Hematopoietic multipotent progenitor cell treated with erythropoietin and hydrocortisone succinate and interleukin-3 and kit ligand, for 4 days (in vitro differentiated cells): Measurements from ENCODE around the gene STK40.
A peak's percentile ranks its signal among the peaks of the same experiment; 100 is the strongest.

Experiments
- DNase-seq: peaks from one replicate; pipeline ENCODE4 v3.0.0-alpha.2; 2015

Gene STK40

GRCh38 chr1:36397378-36398230 is 11.9 kb upstream of the STK40 start, which contains the start of gene LSM10:
LSM10 (minus strand) TSS chr1:36397908; CDS start chr1:36394129, 3,779 bp downstream.
- peak; percentile 98 for DNase-seq

- DNase-seq: no peak
Observed at GRCh38 chr1:36397083-36397377, 11.3 kb upstream of the STK40 start.

- no peak for DNase-seq
Observed at GRCh38 chr1:36396359-36396758, 10.6 kb upstream of the STK40 start.

- DNase-seq: no peak
Observed at GRCh38 chr1:36393686-36394085, 8.0 kb upstream of the STK40 start.

GRCh38 chr1:36392836-36393235 is 7.1 kb upstream of the STK40 start:
- DNase-seq: no peak

- DNase-seq: no peak
Observed at GRCh38 chr1:36391271-36391670, 5.5 kb upstream of the STK40 start.

GRCh38 chr1:36390411-36390810 is 4.7 kb upstream of the STK40 start:
- no peak for DNase-seq

GRCh38 chr1:36389999-36390398 is 4.3 kb upstream of the STK40 start:
- DNase-seq: no peak

GRCh38 chr1:36389261-36389660 is 3.5 kb upstream of the STK40 start:
- no peak for DNase-seq

GRCh38 chr1:36387141-36387949 is 1.6 kb upstream of the STK40 start:
- no peak for DNase-seq

GRCh38 chr1:36386265-36387140 is 779 bp upstream of the STK40 start:
- peak; percentile 100 for DNase-seq

- DNase-seq: peak; percentile 76
Observed at GRCh38 chr1:36384542-36385409, 948 bp downstream of the STK40 start.

GRCh38 chr1:36383240-36383639 is 2.5 kb downstream of the STK40 start:
- no peak for DNase-seq

GRCh38 chr1:36382669-36383068 is 3.1 kb downstream of the STK40 start:
- DNase-seq: no peak

- DNase-seq: no peak
Observed at GRCh38 chr1:36382231-36382630, 3.5 kb downstream of the STK40 start.

- no peak for DNase-seq
Observed at GRCh38 chr1:36381405-36381804, 4.3 kb downstream of the STK40 start.

GRCh38 chr1:36380782-36381181 is 4.9 kb downstream of the STK40 start:
- DNase-seq: no peak

- DNase-seq: no peak
Observed at GRCh38 chr1:36380143-36380619, 5.5 kb downstream of the STK40 start.

GRCh38 chr1:36377791-36378492 is 7.8 kb downstream of the STK40 start:
- no peak for DNase-seq

GRCh38 chr1:36372617-36373016 is 13.1 kb downstream of the STK40 start:
- DNase-seq: peak; percentile 77
